HG03025 (cell line): ENCODE results near the gene PXYLP1.
"Not testable (repeated sequence)": the region's sequence is repeated elsewhere in the genome, so short reads cannot be mapped to it uniquely, and the experiment has no call there.

Experiments used
- ATAC-seq: cut with Tn5 transposase; IDR thresholded peaks from one replicate; pipeline ENCODE4 v1.9.1; 2021; ENCODE audit warnings: mild to moderate bottlenecking, moderate library complexity; ENCODE audit not compliant: unreplicated experiment, low FRiP score

Gene PXYLP1

GRCh38 chr3:141288336-141288990, 56.8 kb downstream of the PXYLP1 start:
- no peak for ATAC-seq

GRCh38 chr3:141289228-141289772, 57.7 kb downstream of the PXYLP1 start:
- ATAC-seq, result no peak

DNA sequence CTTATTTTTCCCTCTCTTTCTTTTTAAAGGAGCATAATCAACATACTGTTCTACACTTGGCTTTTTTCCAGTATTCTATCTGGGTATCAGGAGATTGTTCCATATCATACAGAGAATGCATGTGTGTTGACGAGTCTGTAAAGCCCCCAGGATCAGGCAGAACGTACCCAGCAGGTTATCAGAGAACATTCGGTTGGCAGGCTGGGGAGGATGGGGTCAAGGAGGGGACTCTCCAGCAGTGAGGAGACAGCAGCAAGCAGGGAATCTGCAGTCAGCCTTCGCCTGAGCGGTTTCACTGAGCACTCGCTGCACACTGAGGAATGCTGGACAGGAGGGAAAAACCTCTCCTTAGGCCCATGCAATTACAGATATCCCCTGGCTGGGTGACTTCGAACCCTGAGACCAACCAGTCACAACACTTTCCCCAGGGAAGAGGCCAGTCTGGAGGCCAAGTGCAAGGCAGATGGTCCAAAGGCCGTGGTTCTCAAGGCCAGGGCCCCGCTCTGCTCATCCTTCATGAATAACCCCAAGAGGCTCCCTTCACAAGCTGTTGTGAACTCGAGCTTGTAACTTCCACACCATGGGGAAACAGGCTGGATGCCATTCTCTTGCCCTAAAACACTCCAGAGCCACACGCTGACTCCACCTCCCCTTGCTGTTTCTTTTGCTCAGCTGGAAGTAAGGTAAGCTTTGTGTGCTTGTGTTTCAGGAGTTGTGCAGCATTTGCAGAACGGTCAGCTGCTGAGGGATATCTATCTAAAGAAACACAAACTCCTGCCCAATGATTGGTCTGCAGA, 60.1 kb downstream of the PXYLP1 start:
- no peak for ATAC-seq

DNA sequence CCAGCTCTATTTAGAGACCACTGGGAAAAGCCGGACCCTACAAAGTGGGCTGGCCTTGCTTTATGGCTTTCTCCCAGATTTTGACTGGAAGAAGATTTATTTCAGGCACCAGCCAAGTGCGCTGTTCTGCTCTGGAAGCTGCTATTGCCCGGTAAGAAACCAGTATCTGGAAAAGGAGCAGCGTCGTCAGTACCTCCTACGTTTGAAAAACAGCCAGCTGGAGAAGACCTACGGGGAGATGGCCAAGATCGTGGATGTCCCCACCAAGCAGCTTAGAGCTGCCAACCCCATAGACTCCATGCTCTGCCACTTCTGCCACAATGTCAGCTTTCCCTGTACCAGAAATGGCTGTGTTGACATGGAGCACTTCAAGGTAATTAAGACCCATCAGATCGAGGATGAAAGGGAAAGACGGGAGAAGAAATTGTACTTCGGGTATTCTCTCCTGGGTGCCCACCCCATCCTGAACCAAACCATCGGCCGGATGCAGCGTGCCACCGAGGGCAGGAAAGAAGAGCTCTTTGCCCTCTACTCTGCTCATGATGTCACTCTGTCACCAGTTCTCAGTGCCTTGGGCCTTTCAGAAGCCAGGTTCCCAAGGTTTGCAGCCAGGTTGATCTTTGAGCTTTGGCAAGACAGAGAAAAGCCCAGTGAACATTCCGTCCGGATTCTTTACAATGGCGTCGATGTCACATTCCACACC, 60.9 kb downstream of the PXYLP1 start:
- ATAC-seq, result no peak

GRCh38 chr3:141294301-141294700, 62.7 kb downstream of the PXYLP1 start:
- ATAC-seq, result no peak

DNA sequence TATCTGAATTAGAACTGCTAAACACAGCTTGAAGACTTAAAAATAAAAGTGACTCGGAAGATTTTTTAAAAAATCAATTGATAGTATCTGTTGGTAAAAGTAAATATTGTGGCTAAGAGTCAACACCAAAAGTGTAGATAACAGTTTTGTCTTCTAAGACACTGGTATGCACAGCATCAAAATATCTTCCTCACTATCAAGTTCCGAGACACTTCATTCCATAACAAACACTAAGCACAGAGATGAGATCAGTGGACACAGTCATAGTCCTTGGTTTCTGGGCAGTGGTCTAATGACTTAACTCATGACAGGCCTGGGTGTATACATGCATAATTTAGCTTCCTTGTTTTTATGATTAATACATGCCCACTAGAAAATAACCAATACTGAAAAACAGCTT, 63.2 kb downstream of the PXYLP1 start:
- ATAC-seq, result no peak

GRCh38 chr3:141300426-141300825, 68.8 kb downstream of the PXYLP1 start:
- not testable (repeated sequence) for ATAC-seq

- ATAC-seq, result no peak
Measured at GRCh38 chr3:141302364-141303141, 70.9 kb downstream of the PXYLP1 start.

GRCh38 chr3:141303481-141304223, 72.0 kb downstream of the PXYLP1 start:
- peak; percentile 54 for ATAC-seq

GRCh38 chr3:141305436-141305835, 73.8 kb downstream of the PXYLP1 start:
- ATAC-seq, result no peak

DNA sequence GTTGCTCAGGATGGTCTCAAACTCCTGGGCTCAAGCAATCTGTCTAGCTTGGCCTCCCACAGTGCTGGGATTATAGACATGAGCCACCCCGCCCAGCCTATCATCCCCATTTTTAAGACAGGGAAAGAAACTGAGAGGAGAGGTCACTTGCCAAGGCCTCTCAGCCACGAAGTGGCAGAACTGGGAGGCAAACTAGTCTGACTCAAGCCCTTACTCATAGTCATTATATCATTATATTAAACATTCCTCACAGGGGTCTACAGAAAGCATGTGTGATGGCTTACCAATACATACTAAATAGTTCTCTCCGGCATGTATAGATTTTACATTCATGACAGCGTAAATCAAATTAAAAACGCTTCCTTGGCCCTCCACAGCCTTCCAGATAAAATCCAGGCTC, 74.7 kb downstream of the PXYLP1 start:
- no peak for ATAC-seq

DNA sequence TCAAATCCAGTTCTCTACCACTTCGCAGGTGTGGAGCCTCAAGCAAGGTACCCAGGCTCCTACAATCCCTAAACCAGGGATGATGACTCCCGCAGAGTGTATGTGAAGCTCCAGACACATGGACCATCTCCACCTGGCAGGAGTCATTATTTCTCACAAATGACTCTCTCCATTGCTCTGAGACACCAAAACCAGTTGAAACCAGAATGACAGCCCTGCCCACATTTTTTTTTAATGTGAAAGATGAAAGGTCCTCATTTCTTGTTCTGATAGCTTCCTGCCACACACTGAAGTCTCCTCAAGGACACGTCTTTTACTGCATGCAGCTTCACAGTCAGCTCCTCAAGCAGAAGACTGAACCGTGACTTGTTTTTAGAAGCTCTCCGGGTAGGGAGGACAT, 75.3 kb downstream of the PXYLP1 start:
- ATAC-seq, result no peak

GRCh38 chr3:141307351-141308059, 75.9 kb downstream of the PXYLP1 start:
- ATAC-seq, result no peak

- no peak for ATAC-seq
Measured at GRCh38 chr3:141308588-141309218, 77.1 kb downstream of the PXYLP1 start.

GRCh38 chr3:141311170-141311495, 79.5 kb downstream of the PXYLP1 start:
- peak; percentile 1 for ATAC-seq

- peak; percentile 96 for ATAC-seq
Measured at GRCh38 chr3:141311496-141312353, 80.1 kb downstream of the PXYLP1 start.

DNA sequence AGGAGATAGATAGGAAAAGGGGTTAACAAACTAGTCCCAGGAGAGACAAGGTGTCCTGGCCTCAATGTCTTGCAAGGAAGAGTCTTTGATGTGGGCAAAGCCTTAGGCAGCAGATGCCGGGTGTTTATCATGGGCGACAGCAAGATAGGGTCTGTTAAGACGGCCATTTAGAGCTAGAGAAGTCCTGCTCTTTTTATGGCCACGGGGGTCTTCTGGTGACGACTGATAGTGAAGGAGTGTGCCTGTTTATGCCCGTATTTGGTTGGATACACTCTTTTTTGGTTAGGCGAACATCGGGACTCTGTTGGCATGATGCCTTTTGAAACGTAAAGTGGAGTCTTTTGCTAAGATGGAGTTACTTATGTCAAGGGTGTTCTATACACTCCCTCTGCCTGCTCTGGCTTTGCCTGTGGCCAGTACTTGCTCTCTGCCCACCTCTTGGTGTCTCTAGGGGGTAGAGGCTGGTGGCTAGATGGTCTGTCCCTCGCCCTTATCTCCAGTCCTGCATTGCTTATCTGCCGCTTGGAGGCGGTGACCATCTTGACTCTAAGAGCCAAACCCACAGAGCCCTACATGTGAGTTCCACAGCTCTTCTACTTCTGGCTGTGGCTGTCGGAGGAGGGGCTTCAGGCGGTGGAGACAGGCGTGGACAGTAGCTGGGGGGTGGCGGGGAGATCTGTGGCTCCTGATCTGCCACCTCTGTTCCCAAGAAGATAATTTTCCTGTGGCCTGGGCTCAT, 80.9 kb downstream of the PXYLP1 start:
- no peak for ATAC-seq
